Measurements from ENCODE around the gene CCDC197.

GRCh38 chr14:93982230-93983007 is 14.7 kb upstream of the CCDC197 start:
- TF ChIP-seq CTCF (IDR thresholded peaks at IDR 0.05) (no peak), ZFX (IDR thresholded peaks at IDR 0.05; ENCODE audit: borderline replicate concordance) (no peak)

Data from 22Rv1 (cell line).